ENCODE results near the gene INPP5D. TPM values are rescaled to one million over a fixed set of nuclear protein-coding genes. Genes with fewer than 3 reads are reported as not detected.

The INPP5D gene
- total RNA-seq, 1 experiment from 2014 or later: not detected

DNA sequence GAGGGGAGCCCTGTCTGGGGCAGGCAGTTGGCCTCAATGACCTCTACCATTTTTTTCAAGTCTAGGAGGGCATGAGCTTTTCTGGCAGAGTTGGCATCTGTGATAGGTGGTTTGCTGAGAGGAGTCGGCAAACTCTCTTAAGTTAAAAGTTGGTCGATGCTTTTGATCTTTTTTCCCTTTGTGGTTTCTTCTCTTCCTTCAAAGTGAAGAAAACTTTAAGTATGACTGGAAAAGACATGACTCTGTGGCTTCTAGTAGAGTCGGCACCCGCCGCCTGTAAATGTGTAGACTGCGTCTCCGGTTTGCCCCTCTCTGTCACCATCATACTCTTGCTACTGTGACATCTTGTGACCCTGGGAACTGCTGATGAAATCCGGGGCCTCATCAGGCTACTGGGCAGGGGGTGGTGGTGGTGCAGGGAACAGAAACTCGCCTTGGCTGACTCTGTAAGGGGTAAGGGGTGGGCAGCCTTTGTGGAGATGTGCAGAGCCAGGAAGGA lies 21.1 kb downstream of the INPP5D start:
- BruUV-seq (replicated peaks): no TSS peak
- intact Hi-C loops (cut with micrococcal nuclease; ENCODE audit: unreplicated experiment): no loop called here
- Mint-ChIP-seq H3K27ac (ENCODE audit: unreplicated experiment) (no peak overlapping the region), H3K4me1 (ENCODE audit: low read depth, unreplicated experiment) (no peaks in the 10 kb centered on the region), H3K36me3 (ENCODE audit: insufficient read depth, unreplicated experiment) (no peaks in the 10 kb centered on the region), H3K27me3 (ENCODE audit: unreplicated experiment) (peaks cover 38% of the 10 kb centered on the region), H3K4me3 (ENCODE audit: low read depth, unreplicated experiment) (no peak overlapping the region), H3K9me3 (ENCODE audit: low read depth, unreplicated experiment) (no peaks in the 10 kb centered on the region)
- TF ChIP-seq, protein P1, sequence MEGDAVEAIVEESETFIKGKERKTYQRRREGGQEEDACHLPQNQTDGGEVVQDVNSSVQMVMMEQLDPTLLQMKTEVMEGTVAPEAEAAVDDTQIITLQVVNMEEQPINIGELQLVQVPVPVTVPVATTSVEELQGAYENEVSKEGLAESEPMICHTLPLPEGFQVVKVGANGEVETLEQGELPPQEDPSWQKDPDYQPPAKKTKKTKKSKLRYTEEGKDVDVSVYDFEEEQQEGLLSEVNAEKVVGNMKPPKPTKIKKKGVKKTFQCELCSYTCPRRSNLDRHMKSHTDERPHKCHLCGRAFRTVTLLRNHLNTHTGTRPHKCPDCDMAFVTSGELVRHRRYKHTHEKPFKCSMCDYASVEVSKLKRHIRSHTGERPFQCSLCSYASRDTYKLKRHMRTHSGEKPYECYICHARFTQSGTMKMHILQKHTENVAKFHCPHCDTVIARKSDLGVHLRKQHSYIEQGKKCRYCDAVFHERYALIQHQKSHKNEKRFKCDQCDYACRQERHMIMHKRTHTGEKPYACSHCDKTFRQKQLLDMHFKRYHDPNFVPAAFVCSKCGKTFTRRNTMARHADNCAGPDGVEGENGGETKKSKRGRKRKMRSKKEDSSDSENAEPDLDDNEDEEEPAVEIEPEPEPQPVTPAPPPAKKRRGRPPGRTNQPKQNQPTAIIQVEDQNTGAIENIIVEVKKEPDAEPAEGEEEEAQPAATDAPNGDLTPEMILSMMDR (IDR thresholded peaks at IDR 0.05; ENCODE audit: unreplicated experiment): no peak
- CTCF ChIA-PET: no interaction called here
- DNase-seq: no peak

DNA sequence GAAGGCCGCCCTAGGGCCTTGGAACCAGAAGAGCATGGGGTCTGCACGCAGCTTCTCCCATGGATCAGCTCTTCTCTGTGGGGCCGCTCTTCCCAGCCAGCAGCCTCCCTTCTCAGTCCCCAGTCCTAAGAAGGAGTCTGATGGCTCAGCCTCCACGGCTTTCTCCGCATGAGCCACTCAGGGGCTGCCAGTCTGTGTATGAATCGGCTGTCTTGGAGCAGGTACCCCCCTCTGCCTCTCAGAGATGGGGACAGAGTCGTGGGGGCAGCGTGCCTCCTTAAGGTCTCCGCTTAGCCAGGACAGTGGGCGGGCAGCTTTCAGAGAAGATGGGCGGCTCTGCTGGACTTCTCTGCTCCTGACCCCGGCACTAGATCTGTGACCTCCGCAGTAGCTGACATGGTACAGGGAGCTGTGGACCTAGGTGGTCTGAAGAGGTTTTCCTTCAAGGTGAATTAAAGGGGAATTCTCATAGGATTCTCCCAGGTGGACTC lies 21.6 kb downstream of the INPP5D start:
- BruUV-seq (replicated peaks): no TSS peak
- TF ChIP-seq, protein P1 (IDR thresholded peaks at IDR 0.05; ENCODE audit: unreplicated experiment): no peak
- intact Hi-C loops (cut with micrococcal nuclease; ENCODE audit: unreplicated experiment): no loop called here
- no peaks in the 10 kb centered on the region for H3K4me1 Mint-ChIP-seq (ENCODE audit: low read depth, unreplicated experiment)
- CTCF ChIA-PET: no interaction called here
- H3K27me3 Mint-ChIP-seq (ENCODE audit: unreplicated experiment): peaks cover 38% of the 10 kb centered on the region
- no peak for DNase-seq
- no peaks in the 10 kb centered on the region for H3K9me3 Mint-ChIP-seq (ENCODE audit: low read depth, unreplicated experiment)
- no peak overlapping the region for H3K4me3 Mint-ChIP-seq (ENCODE audit: low read depth, unreplicated experiment)
- no peaks in the 10 kb centered on the region for H3K36me3 Mint-ChIP-seq (ENCODE audit: insufficient read depth, unreplicated experiment)
- no peak overlapping the region for H3K27ac Mint-ChIP-seq (ENCODE audit: unreplicated experiment)

DNA sequence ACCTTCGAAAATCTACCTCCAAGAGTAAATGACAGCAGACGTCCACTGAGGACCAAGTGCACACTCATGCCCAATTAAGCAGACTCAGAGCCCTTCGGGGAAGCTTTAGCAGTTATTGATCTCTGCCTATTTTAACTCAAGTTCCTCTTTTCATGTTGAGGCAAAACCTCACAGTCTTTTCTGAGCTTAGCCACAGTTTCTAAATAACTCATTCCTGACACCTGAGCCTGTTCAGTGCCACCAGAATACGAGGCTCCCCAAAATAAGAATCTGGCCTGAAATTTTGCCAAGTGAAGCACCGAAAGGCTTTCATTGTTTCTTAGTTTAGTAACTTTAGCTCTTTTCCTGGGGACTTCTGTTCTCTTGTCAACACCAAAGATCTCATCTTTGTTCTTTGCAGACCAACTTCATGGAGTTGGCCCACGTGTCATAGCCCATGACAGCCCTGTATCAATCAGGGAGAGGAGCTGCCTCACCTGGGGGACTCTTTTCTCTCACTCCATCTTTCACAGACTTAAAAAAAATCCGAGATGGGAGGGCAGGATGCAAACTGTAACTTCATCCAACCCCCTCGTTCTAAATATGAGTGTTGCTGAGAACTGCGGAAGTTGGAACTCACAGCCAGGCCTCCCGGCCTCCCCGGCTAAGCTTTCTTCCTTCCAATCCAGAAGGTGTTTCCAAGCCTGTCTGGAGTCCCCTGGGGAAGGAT lies 22.2 kb downstream of the INPP5D start:
- DNase-seq: no peak
- intact Hi-C loops (cut with micrococcal nuclease; ENCODE audit: unreplicated experiment): no loop called here
- no peaks in the 10 kb centered on the region for H3K9me3 Mint-ChIP-seq (ENCODE audit: low read depth, unreplicated experiment)
- no peak overlapping the region for H3K27ac Mint-ChIP-seq (ENCODE audit: unreplicated experiment)
- H3K4me3 Mint-ChIP-seq (ENCODE audit: low read depth, unreplicated experiment): no peak overlapping the region
- H3K4me1 Mint-ChIP-seq (ENCODE audit: low read depth, unreplicated experiment): no peaks in the 10 kb centered on the region
- no TSS peak for BruUV-seq (replicated peaks)
- H3K27me3 Mint-ChIP-seq (ENCODE audit: unreplicated experiment): peaks cover 38% of the 10 kb centered on the region
- CTCF ChIA-PET: interaction anchor here (0.6 kb wide), 1 partner anchor 1999 kb away, joined by 3 read pairs; no protein-coding TSS in a partner anchor
- TF ChIP-seq, protein P1 (IDR thresholded peaks at IDR 0.05; ENCODE audit: unreplicated experiment): no peak
- no peaks in the 10 kb centered on the region for H3K36me3 Mint-ChIP-seq (ENCODE audit: insufficient read depth, unreplicated experiment)

DNA sequence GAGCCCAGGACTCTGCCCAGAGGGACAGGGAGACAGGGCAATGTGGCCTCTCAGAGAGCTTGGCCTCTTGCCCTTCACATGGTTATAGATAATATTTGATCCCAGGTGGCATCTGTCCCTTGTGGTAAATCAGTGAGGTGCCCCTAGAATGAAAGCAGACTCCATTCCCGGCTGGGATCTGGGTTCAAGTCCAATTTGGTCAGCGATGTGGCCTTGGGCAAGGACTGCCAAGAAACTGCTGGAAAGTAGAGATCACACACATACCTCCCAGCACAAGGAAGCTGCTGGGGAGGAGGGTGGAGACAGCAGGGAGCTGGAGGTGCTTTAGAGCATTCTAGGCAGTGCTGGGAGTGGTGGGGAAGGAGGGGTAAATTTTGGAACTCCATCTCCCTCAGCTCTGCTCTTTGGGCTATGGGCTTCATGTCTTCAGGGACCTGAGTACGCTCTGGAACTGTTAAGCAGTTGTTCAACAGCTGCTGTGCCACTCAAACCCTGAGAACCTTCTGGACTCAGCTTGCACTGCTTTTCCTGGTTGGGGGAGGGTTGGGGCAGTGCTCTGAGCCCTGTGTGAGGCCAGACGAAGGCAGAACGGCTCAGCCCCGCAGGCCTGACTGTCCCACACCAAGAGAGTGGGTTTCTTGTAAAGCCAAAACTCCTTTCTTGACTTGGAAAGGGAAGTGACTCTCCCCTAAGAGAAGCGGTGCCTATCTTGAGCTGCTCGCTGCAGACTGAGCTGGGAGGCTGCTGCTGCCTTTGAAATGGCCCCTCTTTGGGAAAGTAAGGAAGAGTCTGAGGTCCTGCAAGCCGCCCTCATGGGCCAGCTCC lies 23.0 kb downstream of the INPP5D start:
- no peaks in the 10 kb centered on the region for H3K36me3 Mint-ChIP-seq (ENCODE audit: insufficient read depth, unreplicated experiment)
- peaks cover 38% of the 10 kb centered on the region for H3K27me3 Mint-ChIP-seq (ENCODE audit: unreplicated experiment)
- no TSS peak for BruUV-seq (replicated peaks)
- H3K9me3 Mint-ChIP-seq (ENCODE audit: low read depth, unreplicated experiment): no peaks in the 10 kb centered on the region
- CTCF ChIA-PET: interaction anchor here (0.6 kb wide), 1 partner anchor 1998 kb away, joined by 3 read pairs; no protein-coding TSS in a partner anchor
- no peak overlapping the region for H3K4me3 Mint-ChIP-seq (ENCODE audit: low read depth, unreplicated experiment)
- TF ChIP-seq, protein P1 (IDR thresholded peaks at IDR 0.05; ENCODE audit: unreplicated experiment): no peak
- no peaks in the 10 kb centered on the region for H3K4me1 Mint-ChIP-seq (ENCODE audit: low read depth, unreplicated experiment)
- intact Hi-C loops (cut with micrococcal nuclease; ENCODE audit: unreplicated experiment): no loop called here
- H3K27ac Mint-ChIP-seq (ENCODE audit: unreplicated experiment): no peak overlapping the region
- DNase-seq: no peak

Measured in Calu3 (cell line).